LNCAP (cell line): ENCODE results near the gene MAP2K4.

ENCODE experiments used
- TF ChIP-seq, protein P1 (sequence below): fragments of 450-650 bp; IDR thresholded peaks from 2 replicates; pipeline ENCODE4 v1.5.1; 2017; ENCODE audit warnings: mild to moderate bottlenecking

Gene MAP2K4

DNA sequence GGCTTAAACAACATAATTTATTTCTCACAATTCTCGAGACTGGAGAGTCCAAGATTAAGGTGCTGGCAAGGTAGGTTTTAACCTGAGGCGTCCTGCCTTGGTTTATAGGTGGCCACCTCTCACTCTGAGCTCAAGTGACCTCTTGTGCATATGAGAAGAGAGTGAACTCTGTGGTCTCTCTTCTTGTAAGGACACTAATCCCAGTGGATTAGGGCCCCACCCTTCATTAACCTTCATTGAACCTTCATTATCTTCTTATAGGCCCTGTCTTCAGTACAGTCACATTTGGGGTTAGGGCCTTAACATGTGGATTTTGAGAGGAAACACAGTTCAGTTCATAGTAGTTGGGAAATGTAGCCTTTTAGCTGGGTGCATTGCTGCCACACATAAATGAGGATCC, 57.1 kb downstream of the MAP2K4 start:
- TF ChIP-seq, protein P1, sequence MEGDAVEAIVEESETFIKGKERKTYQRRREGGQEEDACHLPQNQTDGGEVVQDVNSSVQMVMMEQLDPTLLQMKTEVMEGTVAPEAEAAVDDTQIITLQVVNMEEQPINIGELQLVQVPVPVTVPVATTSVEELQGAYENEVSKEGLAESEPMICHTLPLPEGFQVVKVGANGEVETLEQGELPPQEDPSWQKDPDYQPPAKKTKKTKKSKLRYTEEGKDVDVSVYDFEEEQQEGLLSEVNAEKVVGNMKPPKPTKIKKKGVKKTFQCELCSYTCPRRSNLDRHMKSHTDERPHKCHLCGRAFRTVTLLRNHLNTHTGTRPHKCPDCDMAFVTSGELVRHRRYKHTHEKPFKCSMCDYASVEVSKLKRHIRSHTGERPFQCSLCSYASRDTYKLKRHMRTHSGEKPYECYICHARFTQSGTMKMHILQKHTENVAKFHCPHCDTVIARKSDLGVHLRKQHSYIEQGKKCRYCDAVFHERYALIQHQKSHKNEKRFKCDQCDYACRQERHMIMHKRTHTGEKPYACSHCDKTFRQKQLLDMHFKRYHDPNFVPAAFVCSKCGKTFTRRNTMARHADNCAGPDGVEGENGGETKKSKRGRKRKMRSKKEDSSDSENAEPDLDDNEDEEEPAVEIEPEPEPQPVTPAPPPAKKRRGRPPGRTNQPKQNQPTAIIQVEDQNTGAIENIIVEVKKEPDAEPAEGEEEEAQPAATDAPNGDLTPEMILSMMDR = no peak

DNA sequence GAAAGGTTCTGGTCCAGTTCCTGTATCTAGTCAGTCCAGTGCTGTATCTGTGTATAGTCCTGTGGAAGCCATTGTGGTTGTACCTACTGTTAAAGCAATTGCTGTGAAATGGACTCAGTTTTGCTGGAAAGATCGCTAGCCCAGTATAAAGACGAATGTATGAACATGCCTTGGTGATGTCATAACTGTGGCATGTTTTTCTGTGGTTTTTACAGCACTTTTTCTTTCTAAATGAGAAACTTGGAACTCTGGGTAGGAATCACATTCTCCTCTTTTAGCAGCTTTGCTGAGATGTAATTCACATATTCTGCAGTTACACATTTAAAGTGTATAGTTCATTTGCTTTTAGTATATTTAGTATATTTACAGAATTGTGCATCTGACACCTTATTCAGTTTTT, 58.1 kb downstream of the MAP2K4 start:
- TF ChIP-seq, protein P1 = no peak

DNA sequence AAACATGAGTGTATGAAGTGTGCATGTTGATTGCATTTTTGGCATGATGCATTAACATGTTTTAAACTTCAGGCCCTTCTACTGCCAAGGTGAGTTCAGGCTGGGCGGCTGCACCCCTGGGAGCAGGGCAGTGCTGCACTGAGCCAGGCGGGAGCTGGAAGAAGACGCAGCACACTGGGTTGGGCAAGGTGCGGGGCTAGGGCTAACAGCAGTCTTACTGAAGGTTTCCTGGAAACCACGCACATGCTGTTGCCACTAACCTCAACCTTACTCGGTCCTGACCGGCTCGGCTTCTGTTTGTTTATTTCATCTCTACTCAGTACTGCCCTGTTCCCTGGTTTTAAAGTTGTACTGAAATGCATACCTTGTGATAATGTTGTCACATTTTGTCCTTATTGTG, 61.0 kb downstream of the MAP2K4 start:
- TF ChIP-seq, protein P1 = no peak

DNA sequence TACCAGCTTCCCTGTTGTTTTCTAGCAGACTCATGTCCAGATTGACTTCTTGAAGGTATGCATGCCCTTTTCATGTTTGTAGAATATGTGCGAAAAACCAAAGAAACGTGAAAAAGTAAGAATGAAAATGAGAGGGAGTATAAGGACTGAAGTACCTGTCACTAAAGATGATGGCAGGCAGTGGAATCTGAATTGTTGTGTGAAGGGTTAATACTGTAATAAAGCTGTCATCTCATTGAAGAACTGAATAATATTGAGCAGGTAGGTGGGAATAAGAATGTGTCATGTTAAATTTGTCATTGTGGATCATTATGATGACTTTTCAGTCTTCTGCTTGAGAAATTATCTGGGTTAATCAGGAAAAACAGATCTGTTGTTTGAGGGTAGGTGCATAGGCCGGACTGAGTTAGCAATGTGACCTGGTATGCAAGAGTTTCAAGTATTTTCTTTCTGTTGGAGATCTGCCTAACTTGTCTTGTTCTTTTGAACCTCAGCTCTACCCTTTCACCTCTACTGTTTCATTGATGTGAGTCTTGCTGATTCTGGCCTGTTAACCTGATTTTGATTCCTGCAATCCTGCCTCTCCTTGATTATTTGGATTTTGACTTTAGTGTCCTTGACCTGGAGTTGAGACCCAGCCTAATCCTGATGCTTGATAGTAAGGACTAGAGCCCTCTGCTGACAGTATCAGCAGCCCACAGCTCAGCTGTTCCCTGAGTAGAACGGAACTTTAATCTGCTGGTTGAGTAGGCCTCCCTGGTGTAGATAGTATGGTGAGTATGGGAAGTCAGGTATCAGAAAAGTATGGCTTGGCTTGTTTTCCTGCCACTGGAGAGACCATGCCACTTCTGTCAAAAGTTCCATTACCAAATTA, 64.6 kb downstream of the MAP2K4 start:
- TF ChIP-seq, protein P1 = no peak

DNA sequence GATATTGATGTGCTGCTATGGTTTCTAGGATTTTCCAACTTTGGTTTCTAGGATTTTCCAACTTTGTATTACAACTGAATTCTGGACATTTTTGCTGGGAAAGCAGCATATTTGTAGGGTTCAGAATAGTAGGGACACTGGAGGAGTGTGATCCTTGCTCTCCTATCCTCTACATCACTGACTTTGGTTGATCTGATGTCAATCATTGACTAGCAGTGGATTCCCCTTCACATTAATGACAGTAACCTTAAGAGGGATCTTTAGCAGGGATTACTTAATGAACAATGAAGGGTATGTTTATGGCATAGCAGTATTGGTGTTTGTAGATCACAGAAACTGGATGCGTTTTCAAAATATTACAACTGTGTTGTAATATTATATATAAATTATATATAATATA, 67.4 kb downstream of the MAP2K4 start:
- TF ChIP-seq, protein P1 = no peak

DNA sequence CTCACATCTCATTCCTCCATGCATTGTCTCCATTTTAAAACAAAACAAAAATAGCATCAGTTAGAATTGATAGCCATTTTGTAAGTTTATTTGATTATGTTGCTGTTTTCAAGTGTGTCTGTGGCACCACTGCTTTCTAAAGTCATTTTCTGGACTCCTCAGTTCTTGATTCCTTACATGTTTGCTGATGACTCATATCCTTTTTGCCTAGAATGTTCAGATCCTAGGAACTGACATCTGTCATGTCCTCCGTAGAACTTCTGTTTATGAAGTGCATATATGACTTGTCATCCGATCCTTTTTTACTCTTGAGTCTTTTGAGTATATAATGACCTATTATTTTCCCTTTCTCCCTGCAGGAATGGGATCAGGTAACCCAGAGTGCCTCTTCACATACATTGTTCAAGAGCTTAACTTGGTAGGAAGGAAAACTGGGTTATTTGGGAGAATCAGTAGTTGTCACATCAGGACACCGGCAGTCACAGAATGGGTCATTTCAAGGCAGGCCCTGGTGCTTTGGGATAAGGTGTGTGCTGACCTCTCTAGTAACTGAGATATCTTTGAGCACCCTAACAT, 69.2 kb downstream of the MAP2K4 start:
- TF ChIP-seq, protein P1 = no peak

DNA sequence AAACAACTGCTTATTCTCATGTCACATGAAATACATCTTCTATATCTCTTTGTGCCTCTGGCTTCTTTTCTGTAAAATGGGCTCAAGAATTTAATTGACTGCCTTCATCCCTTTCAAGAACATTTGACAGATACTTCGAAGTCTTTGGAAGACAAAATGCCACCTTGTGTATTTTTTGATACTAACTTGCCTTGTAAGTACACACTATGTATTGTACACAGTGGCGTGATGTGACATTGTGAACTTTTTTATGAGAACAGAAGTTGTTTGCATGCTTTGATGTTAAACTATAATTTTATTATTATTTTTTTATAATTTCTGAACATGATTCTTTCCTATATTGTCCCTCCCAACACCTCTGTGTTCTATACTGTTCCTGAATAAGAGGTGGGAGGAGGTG, 73.7 kb downstream of the MAP2K4 start:
- TF ChIP-seq, protein P1 = no peak
